ENCODE measurements around the gene TSEN34.

TSEN34 gene

GRCh38 chr19:54152267-54152666 is 38.8 kb upstream of the TSEN34 start:
- TF ChIP-seq CTCF (IDR thresholded peaks at IDR 0.05): no peak
- no peak overlapping the region for H3K9ac ChIP-seq
- H3K79me2 ChIP-seq: no peaks in the 10 kb centered on the region
- no peak overlapping the region for H3K4me2 ChIP-seq (ENCODE audit: low read length)
- no peaks in the 10 kb centered on the region for H3K4me1 ChIP-seq
- H3K36me3 ChIP-seq (ENCODE audit: control insufficient read depth, insufficient read depth, low read length): no peaks in the 10 kb centered on the region
- no peak overlapping the region for H2AFZ ChIP-seq
- no peaks in the 10 kb centered on the region for H3K9me3 ChIP-seq (ENCODE audit: control insufficient read depth, low read length)
- no peak overlapping the region for H3K4me3 ChIP-seq (ENCODE audit: low read depth, low read length)
- no peaks in the 10 kb centered on the region for H3K27me3 ChIP-seq (ENCODE audit: control insufficient read depth, insufficient read depth, low read length)
- H3K27ac ChIP-seq: no peak overlapping the region

GRCh38 chr19:54152878-54153524 is 38.1 kb upstream of the TSEN34 start:
- Histone ChIP-seq H3K4me2 (ENCODE audit: low read length) (no peak overlapping the region), H3K79me2 (peaks cover under 1% of the 10 kb centered on the region), H3K27ac (no peak overlapping the region), H3K4me3 (ENCODE audit: low read depth, low read length) (no peak overlapping the region), H3K4me1 (no peaks in the 10 kb centered on the region), H3K9ac (no peak overlapping the region), H2AFZ (no peak overlapping the region), H3K36me3 (ENCODE audit: control insufficient read depth, insufficient read depth, low read length) (no peaks in the 10 kb centered on the region), H3K27me3 (ENCODE audit: control insufficient read depth, insufficient read depth, low read length) (no peaks in the 10 kb centered on the region), H3K9me3 (ENCODE audit: control insufficient read depth, low read length) (no peaks in the 10 kb centered on the region)
- no peak for TF ChIP-seq CTCF (IDR thresholded peaks at IDR 0.05)

GRCh38 chr19:54153731-54154326 is 37.3 kb upstream of the TSEN34 start:
- Histone ChIP-seq H2AFZ (no peak overlapping the region), H3K4me1 (peaks cover 5% of the 10 kb centered on the region), H3K9me3 (ENCODE audit: control insufficient read depth, low read length) (no peaks in the 10 kb centered on the region), H3K27me3 (ENCODE audit: control insufficient read depth, insufficient read depth, low read length) (no peaks in the 10 kb centered on the region), H3K9ac (no peak overlapping the region), H3K79me2 (peaks cover 3% of the 10 kb centered on the region), H3K4me3 (ENCODE audit: low read depth, low read length) (no peak overlapping the region), H3K36me3 (ENCODE audit: control insufficient read depth, insufficient read depth, low read length) (no peaks in the 10 kb centered on the region), H3K27ac (no peak overlapping the region), H3K4me2 (ENCODE audit: low read length) (no peak overlapping the region)
- TF ChIP-seq CTCF (IDR thresholded peaks at IDR 0.05): no peak

GRCh38 chr19:54154603-54155345 is 36.3 kb upstream of the TSEN34 start:
- no peak overlapping the region for H3K9ac ChIP-seq
- peaks cover 3% of the 10 kb centered on the region for H3K79me2 ChIP-seq
- no peak for TF ChIP-seq CTCF (IDR thresholded peaks at IDR 0.05)
- no peak overlapping the region for H2AFZ ChIP-seq
- no peaks in the 10 kb centered on the region for H3K36me3 ChIP-seq (ENCODE audit: control insufficient read depth, insufficient read depth, low read length)
- no peak overlapping the region for H3K4me2 ChIP-seq (ENCODE audit: low read length)
- no peaks in the 10 kb centered on the region for H3K27me3 ChIP-seq (ENCODE audit: control insufficient read depth, insufficient read depth, low read length)
- H3K9me3 ChIP-seq (ENCODE audit: control insufficient read depth, low read length): no peaks in the 10 kb centered on the region
- H3K4me3 ChIP-seq (ENCODE audit: low read depth, low read length): no peak overlapping the region
- no peak overlapping the region for H3K27ac ChIP-seq
- peaks cover 5% of the 10 kb centered on the region for H3K4me1 ChIP-seq

Data from parathyroid adenoma (tissue), 2 donors.